Measurements from ENCODE around the gene PDPK1. TPM values are rescaled to one million over a fixed set of nuclear protein-coding genes. Genes with fewer than 3 reads are reported as not detected.

Gene PDPK1
- polyA plus RNA-seq, 1 donor: 30.2 TPM

DNA sequence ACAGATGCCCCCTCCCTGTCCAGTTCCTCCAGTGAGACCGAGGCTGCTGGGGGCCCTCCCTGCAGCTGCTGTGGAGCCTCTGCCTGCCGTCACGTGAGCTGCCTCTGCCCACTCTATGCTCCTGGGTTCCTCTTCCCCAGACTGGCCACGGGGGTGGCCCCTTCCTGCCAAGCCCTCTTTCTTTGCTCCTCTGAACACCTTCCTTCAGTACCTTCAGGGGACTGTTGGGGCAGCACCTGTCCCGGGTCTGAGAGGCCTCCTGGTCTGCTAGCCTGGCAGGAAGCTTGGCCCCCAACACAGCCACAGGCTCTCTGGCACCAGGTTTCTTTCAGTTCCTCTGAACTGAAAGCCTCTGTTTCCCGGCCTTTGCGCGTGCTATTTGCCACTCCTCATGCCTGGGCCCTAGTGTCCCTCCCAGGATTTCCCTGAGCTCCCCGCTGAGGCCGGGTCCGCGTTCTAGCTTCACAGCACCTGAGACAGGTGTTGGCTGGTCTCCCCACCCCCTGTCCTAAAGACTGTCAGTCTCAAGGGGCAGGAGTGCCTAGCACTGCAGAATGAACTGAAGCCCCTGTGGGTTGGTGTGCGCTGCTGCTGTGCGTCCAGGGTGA lies 30.7 kb upstream of the PDPK1 start:
- no peak for DNase-seq (ENCODE audit: low read depth)

DNA sequence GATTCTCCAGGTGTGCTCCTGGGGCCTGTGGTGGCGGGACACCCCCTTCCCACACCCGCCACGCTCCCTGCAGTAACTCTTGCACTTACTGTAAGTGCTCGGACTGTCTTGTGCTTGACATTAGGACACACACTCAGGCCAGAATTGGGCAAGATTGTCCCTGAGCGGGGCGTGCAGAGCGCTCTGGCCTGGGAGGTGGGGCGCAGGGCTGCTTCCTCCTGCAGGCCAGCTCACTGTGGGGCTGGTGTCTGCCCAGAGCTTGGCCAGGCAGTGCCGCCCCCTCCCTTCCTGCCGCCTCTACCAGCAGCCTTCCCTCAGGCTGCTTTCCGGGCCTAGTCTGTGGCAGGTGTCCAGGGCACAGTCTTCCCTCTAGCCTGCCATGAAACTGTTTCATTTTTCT lies 30.2 kb upstream of the PDPK1 start:
- no peak for DNase-seq (ENCODE audit: low read depth)

DNA sequence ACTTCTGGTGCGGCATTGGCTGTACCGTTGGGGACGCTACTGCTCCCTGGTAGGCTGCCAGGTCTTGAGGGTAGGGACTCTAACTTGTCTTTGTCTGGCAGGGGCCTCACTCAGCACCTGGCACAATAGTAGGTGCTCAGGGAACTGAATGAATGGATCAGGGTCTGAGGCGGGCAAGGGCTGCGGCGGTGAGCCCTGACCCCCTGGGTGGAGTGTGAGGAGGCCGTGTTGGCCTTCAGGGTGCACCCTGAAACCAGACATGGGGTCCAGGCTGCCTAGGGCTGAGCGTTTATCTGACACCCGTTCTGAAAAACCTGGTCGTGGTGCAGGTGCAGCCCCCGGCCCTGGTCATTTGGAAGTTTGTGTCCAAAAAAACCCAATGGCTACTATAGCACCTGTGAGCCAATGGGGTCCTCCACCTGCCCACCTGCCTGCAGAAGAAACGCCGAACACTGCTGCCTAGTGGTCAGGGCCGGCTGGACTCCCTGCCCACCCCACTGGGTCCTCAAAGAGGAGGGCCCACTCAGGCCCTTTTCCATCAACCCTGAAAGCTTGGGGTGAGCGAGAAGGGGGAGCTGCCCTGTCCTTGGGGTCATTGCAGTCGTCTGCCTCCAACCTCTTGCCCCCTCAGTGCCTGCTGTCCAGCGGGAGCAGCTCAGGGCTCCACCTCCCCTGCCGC lies 29.0 kb upstream of the PDPK1 start:
- no peak for DNase-seq (ENCODE audit: low read depth)

DNA sequence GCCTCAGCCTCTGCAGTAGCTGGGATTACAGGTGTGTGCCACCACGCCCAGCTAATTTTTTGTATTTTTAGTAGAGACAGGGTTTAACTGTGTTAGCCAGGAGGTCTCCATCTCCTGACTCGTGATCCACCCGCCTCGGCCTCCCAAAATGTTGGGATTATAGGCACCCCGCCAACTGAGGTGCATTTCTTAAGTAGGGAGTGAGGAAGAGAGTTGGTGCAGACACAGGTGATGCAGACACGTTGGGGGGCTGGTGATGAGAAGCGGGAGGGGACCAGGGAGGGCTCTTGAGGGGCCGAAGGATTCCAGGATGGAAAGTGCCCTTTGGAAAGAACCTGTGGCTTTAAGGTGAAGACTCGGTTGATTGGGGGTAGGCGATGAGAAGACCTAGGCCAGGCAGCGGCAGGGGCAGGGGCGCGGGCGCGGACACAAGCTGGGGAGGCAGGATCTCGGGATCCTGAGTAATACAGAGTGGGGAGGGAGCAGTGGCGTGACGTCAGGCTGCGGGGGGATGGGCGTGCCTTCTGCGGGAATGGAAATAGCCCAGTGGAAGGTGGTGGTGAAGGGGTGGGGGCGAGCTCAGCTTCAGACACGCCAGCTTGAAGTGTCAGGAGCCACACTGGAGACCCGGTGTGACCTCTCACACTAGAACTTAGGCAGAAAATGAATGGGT lies 26.6 kb upstream of the PDPK1 start:
- DNase-seq (ENCODE audit: low read depth): no peak

DNA sequence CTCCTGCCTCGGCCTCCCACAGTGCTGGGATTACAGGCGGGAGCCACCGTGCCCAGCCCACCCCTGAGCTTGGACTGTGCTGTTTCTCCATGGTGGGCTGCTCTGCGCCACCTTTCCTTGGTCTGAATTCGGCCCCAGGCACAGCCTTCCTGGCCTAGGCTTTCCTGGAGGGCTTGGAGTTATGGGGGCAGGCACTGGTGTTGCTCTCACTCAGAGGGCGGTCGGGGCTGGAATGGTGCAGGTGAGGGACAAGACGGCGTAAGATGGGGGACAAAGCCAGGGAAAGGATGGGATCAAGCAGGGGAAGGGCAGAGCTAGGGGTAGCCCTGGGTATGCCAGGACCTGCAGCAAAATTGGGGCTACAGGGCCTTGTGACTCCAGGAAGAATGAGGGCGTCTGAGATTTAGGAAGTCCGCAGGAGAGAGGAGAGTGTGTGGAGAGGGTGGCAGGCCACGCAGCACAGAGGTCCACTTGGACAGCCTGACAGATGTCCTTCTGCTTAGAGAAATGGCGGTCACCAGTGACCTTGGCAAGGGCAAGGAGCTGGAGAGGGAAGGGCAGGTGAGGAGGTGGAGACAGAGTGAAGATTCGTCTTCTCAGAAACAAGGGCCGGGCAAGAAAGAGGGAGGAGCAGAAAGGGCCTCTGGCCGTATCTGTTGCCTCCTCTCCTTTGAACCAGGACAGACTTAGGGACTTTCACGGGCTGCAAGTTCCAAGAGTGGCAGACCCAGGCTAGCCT lies 25.7 kb upstream of the PDPK1 start:
- DNase-seq (ENCODE audit: low read depth): no peak

DNA sequence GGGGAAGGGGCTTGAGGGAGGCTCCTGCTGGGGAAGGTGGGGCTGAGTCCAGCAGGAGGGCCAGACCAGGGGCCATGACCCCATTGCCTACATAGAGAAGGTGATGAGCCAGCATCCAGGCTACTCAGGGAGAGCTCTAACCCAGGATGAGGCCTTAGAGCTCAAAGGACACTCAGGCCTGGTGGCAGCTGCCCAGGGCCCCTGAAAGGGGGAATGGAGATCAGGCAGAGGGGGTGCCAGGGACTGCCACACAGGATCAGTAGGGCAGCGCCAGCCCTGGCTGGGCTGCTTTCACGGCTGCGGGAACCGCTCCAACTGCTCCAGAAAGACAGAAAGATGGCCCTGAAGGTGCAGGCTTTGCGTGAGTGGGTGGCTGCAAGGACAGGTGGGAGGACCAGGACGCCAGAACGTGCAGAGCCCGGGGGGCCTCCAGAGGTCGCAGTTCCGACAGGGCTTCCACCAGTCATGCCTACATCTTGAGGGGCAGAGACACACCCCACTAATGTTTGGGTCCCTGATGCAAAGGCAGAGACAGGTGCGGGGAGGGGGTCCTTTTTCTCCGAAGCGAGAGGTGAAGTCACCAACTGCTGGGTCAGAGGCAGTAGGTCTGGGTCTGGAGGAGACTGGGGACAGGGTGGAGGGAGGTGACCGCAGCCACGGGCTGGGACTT lies 25.0 kb upstream of the PDPK1 start:
- DNase-seq (ENCODE audit: low read depth): no peak

DNA sequence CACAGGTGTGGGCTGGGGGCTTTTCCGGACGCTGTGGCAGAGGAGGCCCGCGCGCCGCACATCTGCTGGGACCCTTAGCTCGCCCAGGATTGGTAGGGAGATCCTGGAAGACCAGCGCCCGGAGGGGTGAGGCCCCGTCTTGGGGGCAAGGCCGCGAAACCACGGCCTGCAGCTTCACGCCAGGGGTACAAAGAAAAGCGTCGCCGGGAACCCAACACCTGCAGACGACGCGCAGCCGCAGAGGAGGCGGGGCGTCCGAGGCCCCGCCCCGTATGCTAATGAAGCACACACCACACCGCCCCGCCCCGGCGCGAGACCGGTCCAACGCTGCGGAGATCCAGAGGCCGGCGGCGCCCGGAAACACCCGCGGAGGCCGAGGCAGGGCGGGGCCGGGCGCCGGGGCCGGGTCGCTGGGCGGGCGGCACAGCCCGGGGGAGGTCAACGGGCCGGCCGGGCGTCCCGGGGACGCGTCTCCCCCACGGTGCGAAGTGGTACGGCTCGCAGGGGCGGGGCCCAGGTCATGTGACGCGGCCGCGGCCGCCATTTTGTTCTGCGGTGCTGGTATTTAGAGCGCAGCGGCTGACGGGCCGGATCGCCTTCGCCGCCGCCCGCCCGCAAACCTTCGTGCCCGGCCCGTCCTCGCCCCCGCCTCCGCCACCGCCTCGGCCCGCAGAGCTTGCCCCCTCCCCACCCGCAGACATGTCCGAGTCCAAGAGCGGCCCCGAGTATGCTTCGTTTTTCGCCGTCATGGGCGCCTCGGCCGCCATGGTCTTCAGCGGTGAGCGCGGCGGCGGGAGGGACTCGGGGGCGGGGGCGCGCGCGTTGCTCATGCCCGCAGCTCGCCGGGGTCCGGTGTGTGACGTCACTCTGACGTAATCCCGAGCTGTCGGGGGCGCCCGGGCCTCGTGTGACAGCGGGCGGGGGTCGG lies 24.2 kb upstream of the PDPK1 start, which contains the start of gene ATP6V0C:
TSS of gene ATP6V0C (plus strand) at position 548 of the 928 bp plus-strand sequence. CDS start at position 700, 152 bp downstream.
- peak; percentile 78 for DNase-seq (ENCODE audit: low read depth)

DNA sequence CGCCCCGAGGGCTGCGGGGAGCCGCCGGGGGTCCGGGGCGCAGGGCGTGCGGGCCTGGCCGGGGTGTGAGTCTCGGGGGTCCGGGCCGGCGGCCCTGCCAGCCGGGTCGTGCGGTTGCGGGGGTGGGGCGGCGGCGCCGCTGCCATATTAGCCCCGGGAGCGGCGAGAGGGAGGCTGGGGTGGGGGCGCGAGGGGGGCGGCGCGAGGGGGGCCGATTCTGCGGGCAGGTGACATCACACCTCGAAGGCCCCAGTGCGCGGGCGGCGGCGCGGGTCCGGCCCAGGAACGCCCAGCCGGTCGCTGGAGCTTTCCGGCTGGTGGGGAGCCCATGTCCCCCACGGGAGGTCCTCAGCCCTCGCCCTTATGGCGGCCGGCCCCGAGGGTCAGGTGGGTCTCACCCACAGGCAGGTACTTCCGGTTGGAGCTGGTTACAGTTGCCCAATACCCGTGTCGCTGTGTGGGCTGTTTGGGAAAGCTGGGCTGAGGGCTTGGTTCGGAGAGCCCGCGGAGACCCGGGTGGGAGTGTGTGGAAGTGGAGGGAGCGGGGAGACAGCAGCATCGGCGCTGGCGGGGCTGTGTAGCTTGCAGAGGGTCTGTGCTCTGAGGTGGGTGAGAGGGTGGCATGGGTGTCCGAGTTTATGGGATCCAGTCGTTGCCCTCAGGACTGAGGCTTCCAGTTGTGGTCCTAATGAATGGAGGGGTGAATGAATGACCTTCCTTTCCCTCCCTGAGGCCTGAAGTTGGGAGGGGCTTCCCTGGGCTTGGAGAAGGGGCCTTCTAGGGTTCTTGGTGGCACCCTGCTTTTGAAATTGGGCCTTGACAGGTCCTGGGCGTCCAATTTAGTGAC lies 23.3 kb upstream of the PDPK1 start:
- DNase-seq (ENCODE audit: low read depth): no peak

DNA sequence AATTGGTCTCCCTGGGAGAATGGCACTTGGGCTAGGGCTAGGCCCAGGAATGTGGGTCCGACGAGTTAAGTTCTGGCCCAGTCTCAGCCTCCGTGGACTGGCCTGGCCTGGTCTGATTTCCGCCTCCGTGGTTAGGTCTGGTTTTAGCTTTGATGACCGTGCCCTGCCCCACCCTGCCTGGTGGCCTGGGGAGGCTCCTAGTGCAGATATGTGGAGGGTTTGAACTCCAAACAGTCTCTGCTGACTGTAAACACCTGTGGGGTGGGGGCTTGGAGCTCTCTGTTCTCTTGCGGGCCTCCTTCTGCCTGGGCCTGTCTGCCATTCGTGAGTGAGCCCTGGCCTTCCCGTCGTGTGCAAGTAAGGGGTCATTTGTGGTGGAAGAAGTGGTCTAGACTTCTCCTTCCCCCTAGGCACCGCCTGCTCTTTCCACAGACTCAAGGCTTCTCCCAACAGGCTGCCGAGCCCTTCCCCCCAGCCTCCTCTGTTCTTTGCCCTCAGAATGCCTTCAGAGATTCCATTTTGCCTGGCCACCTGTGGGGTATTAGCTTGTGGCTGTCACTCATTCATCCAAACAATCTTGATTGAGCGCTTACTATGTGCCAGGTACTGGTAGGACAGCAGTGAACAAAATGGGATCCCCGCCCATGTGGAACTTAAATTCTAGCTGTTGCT lies 22.5 kb upstream of the PDPK1 start:
- no peak for DNase-seq (ENCODE audit: low read depth)

DNA sequence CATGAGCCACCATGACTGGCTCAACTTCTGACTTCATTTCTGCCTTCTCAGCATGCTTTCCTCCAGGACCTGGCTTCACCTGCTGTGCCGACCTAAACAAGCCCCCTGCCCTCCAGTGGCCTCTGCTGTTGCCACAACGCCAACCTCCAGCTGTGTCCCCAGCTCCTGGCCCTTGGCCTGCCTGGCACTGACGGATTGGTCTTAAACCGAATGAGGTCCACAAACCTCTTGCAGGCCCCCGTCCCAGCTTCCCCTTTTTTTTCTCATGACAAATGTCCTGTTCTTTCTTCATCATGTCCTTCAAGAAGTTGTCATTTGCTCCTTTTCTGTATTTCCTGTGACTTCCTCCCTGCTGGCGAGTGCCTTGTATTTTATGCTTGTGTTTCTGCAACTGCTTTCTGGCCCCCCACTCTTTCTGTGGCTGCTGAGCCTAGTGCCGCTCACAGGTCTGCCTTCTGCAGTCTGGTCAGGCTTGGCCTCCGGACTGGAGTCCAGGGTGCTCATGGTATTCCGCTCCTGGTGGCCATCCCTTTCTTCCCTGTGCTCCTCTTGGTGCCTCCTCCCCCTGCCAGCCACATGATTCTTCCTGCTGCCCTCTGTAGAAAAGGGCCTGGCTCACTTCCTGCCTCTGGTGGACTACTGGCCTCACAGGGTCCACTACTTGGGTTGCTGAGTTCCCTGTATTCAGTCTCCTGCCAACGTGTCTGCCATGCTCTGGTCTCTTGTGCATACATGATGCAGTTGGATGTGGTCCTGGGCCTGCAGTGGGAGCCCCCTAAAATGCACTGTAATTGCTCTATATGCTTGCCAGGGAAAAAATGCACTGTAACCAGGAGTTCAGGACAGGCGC lies 21.2 kb upstream of the PDPK1 start:
- DNase-seq (ENCODE audit: low read depth): no peak

DNA sequence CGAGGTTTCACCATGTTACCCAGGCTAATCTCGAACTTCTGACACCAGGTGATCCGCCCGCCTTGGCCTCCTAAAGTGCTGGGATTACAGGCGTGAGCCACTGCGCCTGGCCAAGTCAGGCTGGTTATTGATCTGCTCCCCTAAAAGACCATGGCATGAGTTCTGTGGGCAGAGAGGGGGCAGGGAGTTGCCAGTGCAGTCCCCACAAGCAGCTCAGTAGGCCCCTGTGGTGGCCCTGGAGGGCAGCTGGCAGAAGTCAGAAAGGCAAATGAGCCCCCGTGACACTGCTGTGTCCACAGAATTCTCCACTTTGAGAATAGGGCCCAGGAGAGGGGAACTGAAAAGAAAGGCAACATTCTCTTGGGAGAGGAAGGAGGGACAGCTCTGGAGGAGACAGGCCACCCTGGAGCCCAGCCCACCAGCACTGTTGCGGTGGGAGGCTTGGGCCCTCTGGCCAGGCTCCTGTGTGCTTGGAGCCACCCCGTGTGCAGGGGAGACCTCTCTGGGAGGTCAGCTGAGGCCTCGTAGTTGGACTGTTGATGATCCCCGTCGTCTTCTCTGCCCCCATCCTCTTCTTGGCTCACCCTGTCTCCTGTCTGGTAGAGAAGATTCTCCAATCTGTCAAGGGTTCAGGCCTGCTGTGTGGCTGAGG lies 19.7 kb upstream of the PDPK1 start:
- DNase-seq (ENCODE audit: low read depth): no peak

DNA sequence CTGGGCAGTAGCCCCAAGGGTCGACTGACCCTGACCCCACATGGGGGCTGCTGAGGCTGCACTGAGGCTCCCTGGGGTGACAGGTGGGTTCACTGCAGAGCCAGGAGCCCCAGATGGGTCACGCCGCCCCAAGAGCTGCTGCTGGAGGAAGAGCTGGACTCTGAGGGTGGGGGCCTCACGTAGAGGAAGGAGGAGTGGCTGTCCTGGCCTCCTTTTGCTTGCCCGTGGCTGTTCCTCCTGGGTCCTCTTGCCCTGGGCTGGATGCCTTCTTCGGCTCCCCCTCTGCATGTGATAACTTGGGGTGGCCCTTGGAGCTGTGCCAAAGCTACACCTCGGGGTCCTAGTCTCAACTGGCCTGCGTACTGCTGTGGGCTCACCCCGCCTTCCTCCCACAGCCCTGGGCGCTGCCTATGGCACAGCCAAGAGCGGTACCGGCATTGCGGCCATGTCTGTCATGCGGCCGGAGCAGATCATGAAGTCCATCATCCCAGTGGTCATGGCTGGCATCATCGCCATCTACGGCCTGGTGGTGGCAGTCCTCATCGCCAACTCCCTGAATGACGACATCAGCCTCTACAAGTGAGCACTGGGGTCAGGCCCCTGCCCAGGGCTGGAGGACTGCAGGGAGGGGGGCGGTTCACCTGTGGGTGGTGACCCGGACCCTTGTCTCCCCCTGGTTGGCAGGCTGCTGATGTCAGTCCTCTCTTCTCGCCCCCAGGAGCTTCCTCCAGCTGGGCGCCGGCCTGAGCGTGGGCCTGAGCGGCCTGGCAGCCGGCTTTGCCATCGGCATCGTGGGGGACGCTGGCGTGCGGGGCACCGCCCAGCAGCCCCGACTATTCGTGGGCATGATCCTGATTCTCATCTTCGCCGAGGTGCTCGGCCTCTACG lies 18.8 kb upstream of the PDPK1 start:
- DNase-seq (ENCODE audit: low read depth): no peak

DNA sequence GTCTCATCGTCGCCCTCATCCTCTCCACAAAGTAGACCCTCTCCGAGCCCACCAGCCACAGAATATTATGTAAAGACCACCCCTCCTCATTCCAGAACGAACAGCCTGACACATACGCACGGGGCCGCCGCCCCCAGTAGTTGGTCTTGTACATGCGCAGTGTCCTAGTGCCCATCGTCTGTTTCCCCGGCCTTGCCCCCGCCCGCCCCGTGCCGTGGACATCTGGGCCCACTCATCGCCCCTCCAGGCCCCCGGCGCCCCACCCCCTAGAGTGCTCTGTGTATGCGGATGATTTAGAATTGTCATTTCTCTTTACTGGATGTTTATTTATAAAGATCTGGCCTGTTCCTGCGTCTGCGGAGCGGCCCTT lies 18.1 kb upstream of the PDPK1 start:
- no peak for DNase-seq (ENCODE audit: low read depth)

DNA sequence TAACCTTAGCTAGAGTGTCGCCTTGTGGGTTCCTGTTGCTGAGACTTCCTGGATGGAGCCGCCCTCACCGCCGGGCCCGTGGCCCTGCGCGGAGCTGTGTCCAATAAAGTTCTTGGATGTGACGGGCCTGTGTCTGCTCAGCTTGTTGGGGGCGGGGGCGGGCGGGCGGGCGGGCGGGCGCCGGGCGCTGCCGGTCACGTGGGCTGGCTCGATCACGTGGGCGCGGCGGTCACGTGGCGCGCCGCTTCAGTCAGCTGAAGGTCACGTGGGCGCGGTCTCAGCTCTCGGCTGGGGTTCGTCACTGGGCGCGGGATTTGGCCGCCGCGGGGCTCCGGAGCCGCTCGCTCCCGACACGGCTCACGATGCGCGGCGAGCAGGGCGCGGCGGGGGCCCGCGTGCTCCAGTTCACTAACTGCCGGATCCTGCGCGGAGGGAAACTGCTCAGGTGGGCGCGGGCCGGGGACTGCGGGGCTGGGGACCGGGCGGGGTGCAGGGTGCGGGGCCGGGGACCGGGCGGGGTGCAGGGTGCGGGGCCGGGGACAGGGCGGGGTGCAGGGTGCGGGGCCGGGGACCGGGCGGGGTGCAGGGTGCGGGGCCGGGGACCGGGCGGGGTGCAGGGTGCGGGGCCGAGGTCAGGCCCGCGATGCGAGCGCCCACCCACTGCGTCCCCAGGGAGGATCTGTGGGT lies 17.6 kb upstream of the PDPK1 start, which contains the start of gene AMDHD2:
TSS of gene AMDHD2 (plus strand) at position 275 of the 687 bp plus-strand sequence. CDS start at position 363, 88 bp downstream.
- peak; percentile 55 for DNase-seq (ENCODE audit: low read depth)

DNA sequence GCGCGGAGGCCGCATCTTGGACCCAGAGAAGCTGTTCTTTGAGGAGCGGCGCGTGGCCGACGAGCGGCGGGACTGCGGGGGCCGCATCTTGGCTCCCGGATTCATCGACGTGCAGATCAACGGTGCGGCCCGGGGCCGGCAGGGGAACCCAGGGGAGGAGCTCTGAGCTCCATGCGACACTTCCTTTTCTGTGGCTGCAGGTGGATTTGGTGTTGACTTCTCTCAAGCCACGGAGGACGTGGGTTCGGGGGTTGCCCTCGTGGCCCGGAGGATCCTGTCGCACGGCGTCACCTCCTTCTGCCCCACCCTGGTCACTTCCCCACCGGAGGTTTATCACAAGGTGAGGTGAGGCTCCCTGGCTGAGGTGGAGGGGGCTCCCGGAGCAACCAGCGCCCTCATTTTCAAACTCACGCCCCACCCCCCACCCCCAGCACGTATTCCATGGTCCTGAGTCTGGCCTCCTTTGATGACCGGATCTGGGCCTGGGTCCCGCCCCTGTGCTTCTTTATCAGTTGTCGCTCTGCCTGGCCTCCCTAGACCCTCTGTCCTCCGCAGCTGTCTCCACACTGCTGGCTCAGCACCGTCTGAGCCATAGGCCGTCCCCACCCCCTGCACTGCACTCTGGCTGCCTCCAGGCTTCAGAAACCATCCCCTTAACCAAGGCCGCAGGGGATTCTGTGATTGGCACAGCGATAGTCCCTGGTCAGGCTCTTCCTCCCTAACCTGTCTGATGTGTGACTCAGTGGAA lies 16.9 kb upstream of the PDPK1 start:
- no peak for DNase-seq (ENCODE audit: low read depth)
